Epithelial cell of esophagus (primary cell): ENCODE measurements around the gene IFT81.

ENCODE experiments used
- DNase-seq: peaks from one replicate; pipeline ENCODE4 v3.0.0; 2010; ENCODE audit warnings: low read depth
- H3K4me3 ChIP-seq: 2 replicates; pipeline ENCODE4 v1.5.1; 2011; ENCODE audit warnings: mild to moderate bottlenecking, low read length, control low read depth
- TF ChIP-seq, protein P1 (sequence below): IDR thresholded peaks from 2 replicates; pipeline ENCODE4 v1.5.1; 2011; ENCODE audit warnings: low read depth, mild to moderate bottlenecking, low read length, control low read depth, inconsistent platforms; ENCODE audit not compliant: insufficient read depth; ENCODE audit errors: missing control alignments

IFT81 gene

DNA sequence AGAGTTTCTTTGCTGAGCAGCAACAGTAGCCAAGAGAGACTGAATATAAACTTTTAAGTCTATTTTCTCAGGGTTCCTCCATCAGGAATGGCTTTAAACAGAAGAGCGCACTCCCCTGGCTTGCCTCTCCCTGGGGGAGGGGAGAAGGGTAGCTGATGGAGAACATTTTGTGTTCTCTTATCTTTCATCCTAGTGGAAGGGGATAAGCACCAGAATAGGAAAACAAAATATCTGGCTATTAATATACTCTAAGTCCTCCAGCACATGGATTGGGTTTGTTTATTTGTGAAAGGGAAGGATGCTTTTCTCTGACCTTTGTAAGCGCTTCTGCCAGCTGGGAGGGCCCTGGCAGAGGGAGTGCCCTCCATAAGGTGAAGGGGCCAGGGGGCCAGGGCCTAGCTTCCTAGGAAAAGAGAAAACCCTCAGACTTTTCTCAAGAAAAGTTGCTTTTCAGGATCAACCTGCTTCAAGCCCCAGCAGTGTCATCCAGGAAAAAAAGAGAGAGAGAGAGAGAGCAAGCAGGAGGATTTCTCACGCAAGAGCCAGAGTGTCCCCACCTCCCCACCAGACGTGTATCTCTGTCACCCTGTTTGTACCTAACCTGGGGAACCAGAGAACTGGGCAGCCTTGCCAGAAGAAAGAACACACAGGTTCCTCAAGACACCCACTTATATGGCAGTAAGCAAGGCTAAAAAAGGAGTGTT lies 122.6 kb downstream of the IFT81 start:
- TF ChIP-seq, protein P1, sequence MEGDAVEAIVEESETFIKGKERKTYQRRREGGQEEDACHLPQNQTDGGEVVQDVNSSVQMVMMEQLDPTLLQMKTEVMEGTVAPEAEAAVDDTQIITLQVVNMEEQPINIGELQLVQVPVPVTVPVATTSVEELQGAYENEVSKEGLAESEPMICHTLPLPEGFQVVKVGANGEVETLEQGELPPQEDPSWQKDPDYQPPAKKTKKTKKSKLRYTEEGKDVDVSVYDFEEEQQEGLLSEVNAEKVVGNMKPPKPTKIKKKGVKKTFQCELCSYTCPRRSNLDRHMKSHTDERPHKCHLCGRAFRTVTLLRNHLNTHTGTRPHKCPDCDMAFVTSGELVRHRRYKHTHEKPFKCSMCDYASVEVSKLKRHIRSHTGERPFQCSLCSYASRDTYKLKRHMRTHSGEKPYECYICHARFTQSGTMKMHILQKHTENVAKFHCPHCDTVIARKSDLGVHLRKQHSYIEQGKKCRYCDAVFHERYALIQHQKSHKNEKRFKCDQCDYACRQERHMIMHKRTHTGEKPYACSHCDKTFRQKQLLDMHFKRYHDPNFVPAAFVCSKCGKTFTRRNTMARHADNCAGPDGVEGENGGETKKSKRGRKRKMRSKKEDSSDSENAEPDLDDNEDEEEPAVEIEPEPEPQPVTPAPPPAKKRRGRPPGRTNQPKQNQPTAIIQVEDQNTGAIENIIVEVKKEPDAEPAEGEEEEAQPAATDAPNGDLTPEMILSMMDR, result no peak
- peak overlapping the region; percentile 15 for H3K4me3 ChIP-seq
- peak; percentile 73 for DNase-seq

DNA sequence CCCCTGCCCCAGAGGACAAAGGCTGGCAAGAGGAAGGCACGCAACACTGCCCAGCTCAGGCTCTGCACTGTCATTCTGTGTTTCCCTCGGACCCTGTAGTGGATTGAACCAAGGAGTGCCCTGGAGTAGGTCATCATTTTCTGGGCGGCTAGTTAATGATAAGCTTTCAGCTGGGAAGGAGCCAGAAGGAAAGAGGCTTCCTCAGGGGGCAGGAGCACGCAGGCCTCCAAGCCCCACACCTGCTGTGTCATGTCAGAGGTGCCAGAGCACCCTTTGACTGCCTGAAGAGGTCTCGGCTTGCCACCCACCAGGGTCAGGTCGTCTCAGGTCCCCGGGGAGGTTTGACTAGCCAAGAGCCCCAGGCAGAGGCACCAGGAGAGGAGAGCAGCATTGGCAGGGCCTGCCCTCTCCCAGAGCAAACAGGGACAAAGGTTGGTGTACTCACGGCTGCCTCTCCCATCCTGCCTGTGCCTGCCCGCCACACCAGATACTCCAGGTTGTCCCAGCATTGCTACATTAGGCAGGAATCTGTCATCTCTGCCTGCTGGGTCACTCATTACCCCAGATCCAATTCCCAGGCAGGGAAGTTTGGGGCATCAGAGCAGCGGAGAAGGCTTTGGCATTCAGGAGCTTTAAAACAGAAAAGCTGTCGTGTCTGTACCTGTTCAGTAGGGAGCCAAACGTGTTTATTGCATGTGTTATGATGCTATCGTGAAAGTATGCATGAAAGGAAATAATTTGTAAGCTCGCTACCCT lies 123.4 kb downstream of the IFT81 start:
- peak; percentile 99 for DNase-seq
- TF ChIP-seq, protein P1, result no peak
- H3K4me3 ChIP-seq, result peak overlapping the region; percentile 15

DNA sequence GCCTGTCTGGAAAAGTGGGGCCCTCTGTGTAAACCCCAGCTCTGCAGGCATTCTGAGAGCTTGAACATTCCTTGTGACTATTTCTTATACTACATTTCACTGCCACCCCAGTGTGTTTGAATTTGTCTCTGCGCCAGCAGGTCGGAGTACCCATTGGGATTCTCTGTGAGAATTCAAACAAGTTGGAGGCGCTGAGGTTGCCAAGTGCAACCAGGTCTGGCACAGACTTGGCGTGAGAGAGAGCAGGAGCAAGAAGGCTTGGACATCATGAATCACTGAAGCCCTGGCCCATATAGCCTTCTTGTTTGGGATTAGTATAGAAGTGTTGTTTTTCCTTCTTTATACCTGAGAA lies 123.9 kb downstream of the IFT81 start:
- no peak for DNase-seq
- no peak overlapping the region for H3K4me3 ChIP-seq
- TF ChIP-seq, protein P1, result no peak

DNA sequence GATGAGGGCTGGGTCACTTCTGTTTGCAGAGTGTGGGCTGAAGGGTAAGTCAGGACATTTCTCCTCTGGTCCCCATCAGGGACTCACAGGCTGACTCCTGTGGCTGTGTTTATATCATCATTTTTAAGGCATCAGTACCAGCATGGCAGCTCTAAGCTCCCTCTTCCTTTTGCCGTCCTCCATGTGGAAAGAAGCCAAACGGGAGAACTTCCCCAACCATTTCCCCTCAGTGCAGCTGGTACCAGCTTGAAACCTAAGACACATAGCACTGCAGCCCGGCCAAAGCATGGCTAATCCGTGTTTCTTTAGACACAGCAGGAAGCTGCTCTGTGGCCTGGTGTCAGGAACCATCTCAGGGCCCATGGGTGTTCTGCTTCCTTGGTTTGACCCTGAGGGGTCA lies 124.9 kb downstream of the IFT81 start:
- DNase-seq, result no peak
- TF ChIP-seq, protein P1, result no peak
- no peak overlapping the region for H3K4me3 ChIP-seq

DNA sequence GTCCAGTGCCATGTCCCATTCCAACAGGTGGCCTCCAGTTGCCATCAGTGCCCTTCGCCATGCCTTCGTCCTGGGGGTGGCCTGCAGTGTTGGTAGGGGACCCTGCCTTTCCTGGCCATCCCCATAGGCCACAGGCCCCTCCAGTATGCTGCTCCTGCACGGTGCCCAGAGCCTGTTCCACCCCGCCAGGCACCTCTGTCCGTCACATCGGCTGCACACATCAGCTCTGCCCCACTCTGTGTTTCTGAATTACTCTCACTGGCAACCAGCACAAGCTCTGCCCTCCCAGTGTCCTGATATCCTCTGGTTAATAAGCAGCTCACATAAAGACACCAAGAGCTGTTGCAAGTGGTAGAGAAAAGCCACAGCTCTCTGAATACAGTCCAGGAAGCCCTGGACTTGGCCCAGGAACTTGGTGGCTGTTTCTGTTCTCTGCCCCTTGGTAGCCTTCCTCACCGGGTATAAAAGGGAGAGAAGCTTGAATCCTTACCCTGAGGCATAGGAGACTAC lies 125.6 kb downstream of the IFT81 start:
- H3K4me3 ChIP-seq, result no peak overlapping the region
- no peak for DNase-seq

DNA sequence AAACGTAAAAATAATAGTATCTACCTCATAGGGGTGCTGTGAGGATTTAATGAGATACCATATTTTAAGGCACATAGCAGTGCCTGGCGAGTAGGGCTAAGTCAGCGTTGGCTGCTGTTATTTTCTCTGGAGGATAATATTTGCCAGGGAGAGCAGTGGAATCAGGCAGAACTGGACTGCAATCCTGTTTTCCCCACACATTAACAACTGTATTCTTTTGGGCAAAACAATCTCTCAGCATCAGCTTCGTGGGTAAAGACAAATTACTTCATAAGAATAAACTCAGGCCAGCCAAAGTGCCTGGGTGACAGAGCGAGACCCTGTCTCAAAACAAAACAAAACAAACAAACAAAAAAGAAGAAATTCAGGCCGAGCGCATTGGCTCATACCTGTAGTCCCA lies 127.2 kb downstream of the IFT81 start:
- TF ChIP-seq, protein P1, result no peak
- H3K4me3 ChIP-seq, result no peak overlapping the region
- no peak for DNase-seq

More for the DNA sequence above, 125.6 kb downstream of the IFT81 start:
- TF ChIP-seq, protein P1, result no peak

DNA sequence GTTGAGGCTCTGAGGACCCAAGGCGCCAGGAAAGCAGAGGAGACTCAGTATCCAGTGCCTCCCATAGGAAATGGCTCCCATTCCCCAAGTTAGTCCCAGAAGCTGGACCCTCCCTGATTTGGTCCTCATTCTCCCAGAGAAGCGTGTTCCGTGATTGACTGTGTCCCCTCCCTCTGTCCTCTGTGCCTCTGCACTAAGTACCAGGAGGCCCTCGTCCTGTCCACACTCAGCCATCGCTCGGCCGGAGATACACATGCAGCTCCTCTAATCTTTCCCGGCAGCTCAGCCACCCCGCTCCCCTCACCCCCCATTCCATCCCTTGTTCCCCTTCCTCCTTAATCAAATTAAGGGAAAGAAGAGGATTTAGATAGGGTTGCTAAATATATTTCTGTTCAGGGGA lies 128.6 kb downstream of the IFT81 start:
- TF ChIP-seq, protein P1, result no peak
- H3K4me3 ChIP-seq, result no peak overlapping the region
- DNase-seq, result no peak
